ENCODE data around the gene MELTF.
A peak's percentile ranks its signal among the peaks of the same experiment; 100 is the strongest.

The MELTF gene

DNA sequence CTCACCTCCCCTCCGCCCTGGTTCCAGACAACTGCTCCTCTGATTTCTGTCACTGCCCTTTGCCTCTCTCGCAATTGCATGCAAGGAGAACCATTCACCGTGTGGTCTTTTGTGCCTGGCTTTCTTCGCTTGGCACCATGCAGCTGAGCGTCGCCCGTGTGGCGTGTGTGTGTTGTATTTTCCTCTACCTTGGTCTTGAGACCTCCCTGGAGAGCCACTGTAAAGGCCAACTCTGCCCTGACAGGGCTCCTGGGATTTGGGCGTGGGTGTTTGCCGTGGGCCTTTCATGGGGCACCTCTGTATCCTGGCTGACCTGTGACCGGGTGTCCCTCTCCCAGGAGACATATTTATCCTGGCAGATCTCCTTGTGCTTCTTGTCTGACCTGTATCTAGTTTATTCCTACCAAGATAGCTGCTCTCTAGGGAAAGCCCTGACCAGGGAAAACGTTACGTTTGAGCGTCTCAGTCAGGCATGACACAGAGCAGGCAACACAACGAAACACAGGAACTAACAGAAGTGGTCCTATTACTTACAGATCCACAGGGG, 59.0 kb downstream of the MELTF start:
- DNase-seq: no peak
- Histone ChIP-seq H3K9me3 (ENCODE audit: severe bottlenecking) (no peaks in the 10 kb centered on the region), H3K4me3 (ENCODE audit: low read depth, low read length) (no peak overlapping the region), H3K27me3 (ENCODE audit: insufficient read depth, low read depth, severe bottlenecking) (no peaks in the 10 kb centered on the region), H3K36me3 (no peaks in the 10 kb centered on the region), H3K27ac (no peak overlapping the region)
- TF ChIP-seq, protein P1, sequence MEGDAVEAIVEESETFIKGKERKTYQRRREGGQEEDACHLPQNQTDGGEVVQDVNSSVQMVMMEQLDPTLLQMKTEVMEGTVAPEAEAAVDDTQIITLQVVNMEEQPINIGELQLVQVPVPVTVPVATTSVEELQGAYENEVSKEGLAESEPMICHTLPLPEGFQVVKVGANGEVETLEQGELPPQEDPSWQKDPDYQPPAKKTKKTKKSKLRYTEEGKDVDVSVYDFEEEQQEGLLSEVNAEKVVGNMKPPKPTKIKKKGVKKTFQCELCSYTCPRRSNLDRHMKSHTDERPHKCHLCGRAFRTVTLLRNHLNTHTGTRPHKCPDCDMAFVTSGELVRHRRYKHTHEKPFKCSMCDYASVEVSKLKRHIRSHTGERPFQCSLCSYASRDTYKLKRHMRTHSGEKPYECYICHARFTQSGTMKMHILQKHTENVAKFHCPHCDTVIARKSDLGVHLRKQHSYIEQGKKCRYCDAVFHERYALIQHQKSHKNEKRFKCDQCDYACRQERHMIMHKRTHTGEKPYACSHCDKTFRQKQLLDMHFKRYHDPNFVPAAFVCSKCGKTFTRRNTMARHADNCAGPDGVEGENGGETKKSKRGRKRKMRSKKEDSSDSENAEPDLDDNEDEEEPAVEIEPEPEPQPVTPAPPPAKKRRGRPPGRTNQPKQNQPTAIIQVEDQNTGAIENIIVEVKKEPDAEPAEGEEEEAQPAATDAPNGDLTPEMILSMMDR (IDR thresholded peaks at IDR 0.05; ENCODE audit: low read depth, low read length): no peak

DNA sequence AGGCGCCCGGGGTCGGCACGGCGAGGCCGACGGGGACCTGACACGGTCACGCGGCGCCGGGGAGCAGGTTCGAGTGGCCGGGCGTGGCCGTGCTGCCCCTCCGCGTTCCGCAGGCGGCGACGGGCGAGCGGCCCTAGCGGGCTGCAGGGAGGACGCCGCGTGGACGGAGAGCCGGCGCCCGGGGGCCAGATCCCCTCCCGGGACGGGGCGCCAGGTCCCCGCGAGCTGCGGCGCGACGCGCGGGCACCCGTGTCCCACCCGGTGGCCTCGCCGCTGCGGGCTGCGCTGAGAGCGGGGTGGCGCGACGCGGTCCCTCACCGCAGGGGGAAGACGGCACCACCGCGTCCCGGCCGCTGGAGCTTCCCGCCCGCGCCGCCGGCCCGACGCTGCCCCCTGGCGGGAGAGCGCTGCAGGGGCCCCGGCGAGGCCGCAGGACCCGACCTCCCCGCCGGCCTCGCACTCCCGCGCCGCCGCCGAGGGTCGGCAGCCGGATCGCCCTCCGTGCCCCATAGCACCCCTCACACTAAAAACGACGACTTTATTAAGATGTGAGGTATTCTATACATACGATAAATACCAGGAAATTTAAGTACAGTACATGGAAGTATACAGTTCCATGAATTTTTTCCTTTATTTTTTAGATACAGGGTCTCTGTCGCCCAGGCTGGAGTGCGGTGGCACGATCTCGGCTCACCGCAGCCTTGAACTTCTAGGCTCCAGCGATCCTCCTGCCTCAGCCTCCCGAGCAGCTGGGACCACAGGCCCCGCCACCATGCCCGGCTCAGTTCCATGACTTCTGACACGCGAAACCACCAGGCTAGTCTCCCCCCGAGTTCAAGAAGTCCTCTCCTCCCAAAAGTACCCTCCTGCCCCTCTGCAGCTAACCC, 59.7 kb downstream of the MELTF start:
- Histone ChIP-seq H3K27me3 (ENCODE audit: insufficient read depth, low read depth, severe bottlenecking) (no peaks in the 10 kb centered on the region), H3K27ac (no peak overlapping the region; the same call in 1 of the 2 replicates), H3K9me3 (ENCODE audit: severe bottlenecking) (no peaks in the 10 kb centered on the region), H3K36me3 (no peaks in the 10 kb centered on the region), H3K4me3 (ENCODE audit: low read depth, low read length) (peak overlapping the region; percentile 52)
- TF ChIP-seq, protein P1 (IDR thresholded peaks at IDR 0.05; ENCODE audit: low read depth, low read length): peak; percentile 65
- peak; percentile 23 for DNase-seq

DNA sequence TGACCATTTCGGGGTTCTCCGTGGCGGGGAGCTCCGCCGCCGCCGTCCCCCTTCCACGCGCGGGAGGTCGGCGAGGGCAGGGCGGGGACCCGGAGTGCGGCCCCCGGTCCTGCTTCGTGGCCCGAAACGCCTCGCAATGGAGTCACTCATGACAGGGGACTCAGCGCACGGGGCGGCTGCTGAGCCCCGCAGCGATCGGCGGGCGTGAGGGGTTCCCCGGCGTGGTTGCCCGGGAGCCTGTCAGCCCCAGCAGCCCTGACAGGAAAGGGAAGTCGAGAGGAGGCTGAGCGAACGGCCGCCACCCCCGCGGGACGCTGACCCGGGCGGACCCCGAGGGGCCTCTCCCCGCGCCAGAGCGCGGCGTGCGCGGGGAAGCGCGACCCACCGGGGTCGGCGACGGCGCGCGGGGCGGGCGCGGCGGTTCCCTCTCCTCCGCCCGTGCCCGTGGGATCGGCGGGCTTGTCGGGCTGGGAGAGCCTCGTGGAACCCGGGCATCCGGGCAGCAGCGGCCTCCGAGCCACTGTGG, 60.4 kb downstream of the MELTF start:
- Histone ChIP-seq H3K9me3 (ENCODE audit: severe bottlenecking) (no peaks in the 10 kb centered on the region), H3K4me3 (ENCODE audit: low read depth, low read length) (peak overlapping the region; percentile 52), H3K36me3 (no peaks in the 10 kb centered on the region), H3K27me3 (ENCODE audit: insufficient read depth, low read depth, severe bottlenecking) (no peaks in the 10 kb centered on the region), H3K27ac (no peak overlapping the region; the same call in 1 of the 2 replicates)
- DNase-seq: no peak
- TF ChIP-seq, protein P1 (IDR thresholded peaks at IDR 0.05; ENCODE audit: low read depth, low read length): no peak

DNA sequence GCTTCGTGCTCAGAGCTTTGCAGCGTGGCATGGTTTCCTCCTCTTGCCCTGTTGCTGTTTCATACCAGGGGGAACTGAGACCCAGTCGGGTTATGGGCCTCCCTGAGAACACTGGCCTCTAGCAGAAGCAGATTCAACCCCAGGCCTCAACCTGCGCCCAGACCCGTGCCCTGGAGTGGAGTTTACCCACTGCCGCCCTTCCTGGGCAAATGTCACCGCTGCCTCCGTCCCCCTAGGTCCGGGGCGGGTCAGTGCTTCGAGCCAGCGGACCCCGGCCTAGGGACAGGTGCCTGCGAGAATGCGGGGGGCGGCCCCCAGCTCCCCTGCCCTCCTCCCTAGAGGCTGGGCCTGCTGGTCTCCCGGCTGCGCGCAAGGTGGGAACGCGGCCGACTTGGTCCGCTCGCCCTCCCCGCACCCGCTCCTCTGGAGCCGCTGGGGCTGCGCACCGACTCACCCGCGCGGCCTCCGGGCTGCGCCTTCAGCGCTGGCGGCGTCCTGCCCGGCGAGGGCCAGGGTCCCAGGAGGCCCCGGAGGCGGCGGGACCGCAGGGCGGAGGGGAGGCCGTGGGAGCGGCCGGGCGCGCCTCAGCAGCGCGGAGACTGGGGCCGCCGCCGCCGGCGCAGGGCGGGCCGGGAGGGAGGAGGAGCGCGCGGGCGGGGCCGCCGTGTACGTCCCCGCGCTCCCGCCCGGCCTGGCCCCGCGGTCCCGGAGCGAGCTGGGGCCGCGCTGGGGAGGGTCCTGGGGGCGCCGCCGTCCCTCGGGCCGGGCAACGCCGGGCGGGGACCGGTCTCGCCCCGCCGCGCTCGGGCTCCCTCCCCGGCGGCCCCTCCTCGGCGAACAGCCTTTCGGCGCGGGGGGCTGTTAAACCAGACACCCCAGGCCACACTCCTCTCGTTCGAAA, 61.1 kb downstream of the MELTF start, which contains the start of gene PIGZ:
TSS of gene PIGZ (minus strand) at position 601 of the 901 bp plus-strand sequence. CDS start 16,802 bp downstream, outside the sequence.
- Histone ChIP-seq H3K27me3 (ENCODE audit: insufficient read depth, low read depth, severe bottlenecking) (no peaks in the 10 kb centered on the region), H3K27ac (no peak within 1 kb of the TSS; the same call in 1 of the 2 replicates), H3K4me3 (ENCODE audit: low read depth, low read length) (peak within 1 kb of the TSS; percentile 52), H3K36me3 (no peaks in the 10 kb centered on the region), H3K9me3 (ENCODE audit: severe bottlenecking) (no peaks in the 10 kb centered on the region)
- DNase-seq: no peak
- TF ChIP-seq, protein P1 (IDR thresholded peaks at IDR 0.05; ENCODE audit: low read depth, low read length): no peak

DNA sequence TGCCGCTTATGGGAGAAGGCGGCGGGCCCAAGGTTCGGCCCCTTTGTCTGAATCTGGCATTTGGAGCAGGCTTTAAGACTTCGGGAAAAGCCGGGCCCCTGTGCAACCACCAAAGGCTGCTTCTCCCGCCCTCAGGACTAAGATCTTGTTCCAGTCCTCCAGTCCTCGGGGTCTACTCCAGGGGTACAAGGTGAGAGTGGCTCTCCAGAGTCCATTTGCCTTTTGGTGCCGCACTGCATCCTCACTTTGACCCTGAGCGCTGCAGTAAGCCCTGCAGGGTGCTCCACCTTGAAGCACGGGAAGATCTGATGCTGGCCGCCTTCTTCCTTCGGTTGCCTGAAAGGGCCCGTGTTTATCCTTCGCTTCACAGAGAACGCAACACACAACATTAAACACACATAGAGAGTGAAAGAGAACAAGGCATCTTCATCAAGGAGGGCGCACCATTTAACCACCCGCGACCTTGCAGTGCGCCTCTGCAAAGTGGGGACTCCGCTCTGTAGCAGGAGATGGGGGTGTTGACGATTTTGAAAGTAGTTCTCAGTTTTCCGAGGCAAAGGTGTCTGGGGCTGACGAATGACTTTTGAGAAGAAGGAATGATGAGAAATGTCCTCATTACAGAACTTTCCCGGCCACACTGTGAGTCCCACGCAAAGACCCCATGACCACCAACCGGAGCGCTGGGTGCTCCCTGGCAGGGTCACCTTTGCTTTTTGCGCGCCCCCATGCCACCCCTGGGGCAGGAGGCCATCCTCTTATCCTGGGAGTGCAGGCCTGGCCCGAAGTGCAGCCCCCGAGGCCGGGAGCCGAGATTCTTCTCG, 62.0 kb downstream of the MELTF start:
- Histone ChIP-seq H3K4me3 (ENCODE audit: low read depth, low read length) (no peak overlapping the region), H3K27ac (no peak overlapping the region)
- TF ChIP-seq, protein P1 (IDR thresholded peaks at IDR 0.05; ENCODE audit: low read depth, low read length): no peak

More for the DNA sequence above, 62.0 kb downstream of the MELTF start:
- DNase-seq: no peak
- no peaks in the 10 kb centered on the region for H3K36me3 ChIP-seq
- no peaks in the 10 kb centered on the region for H3K9me3 ChIP-seq (ENCODE audit: severe bottlenecking)
- H3K27me3 ChIP-seq (ENCODE audit: insufficient read depth, low read depth, severe bottlenecking): no peaks in the 10 kb centered on the region

All from WERI-Rb-1 (cell line).